NCI-H146 (cell line): ENCODE measurements around the gene ZRANB3.
"Not testable (repeated sequence)": the region's sequence is repeated elsewhere in the genome, so short reads cannot be mapped to it uniquely, and the experiment has no call there.

ENCODE experiments used
- DNase-seq: peaks from one replicate; lab custom pipeline; 2025; lab: John Stamatoyannopoulos, UW

ZRANB3 gene

DNA sequence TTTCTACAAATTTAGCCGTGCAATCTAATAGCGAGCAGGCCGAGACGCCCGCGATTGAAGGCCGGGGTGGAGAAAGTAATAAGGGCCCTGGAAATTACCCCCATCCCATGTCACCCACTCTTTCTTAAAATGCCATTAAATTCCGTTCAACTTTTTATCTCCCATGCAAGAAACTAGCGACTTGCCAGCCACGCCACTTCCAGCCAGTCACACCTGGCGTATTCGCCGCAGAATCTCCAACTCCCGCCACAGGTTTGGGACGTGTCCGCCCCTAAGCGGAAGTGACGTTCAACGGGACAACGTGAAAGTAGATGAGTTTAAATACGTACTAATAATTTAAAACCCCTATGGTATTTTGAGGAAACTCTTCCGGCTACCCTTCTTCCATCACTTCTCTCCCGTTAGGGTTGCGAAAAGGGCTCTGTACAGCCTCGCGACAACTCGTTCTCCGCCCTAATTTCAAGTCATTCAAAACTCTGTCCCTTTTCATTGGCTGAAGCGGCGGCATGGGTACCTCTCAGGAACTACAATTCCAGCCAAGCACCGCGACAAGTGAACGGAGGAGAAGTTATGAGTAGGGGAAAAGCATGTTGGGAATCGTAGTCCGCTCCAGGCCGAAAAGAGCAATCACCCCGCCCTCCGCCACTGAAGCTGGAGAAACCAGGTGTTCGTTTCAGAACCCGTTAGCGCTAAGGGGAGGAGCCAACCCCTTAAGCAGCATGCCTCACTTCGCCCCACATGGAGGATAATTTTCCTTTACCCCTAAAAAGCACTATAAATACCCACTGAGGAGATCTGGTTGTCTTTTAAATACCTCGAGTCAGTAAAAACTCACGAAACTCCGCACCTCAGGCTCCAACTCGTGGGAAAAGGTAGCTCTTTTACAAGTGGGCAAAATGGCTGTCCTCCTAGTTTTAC is at the start of gene ZRANB3:
Gene ZRANB3 (minus strand): TSS at position 906 of the 918 bp plus-strand sequence.
- peak; percentile 99 for DNase-seq

DNA sequence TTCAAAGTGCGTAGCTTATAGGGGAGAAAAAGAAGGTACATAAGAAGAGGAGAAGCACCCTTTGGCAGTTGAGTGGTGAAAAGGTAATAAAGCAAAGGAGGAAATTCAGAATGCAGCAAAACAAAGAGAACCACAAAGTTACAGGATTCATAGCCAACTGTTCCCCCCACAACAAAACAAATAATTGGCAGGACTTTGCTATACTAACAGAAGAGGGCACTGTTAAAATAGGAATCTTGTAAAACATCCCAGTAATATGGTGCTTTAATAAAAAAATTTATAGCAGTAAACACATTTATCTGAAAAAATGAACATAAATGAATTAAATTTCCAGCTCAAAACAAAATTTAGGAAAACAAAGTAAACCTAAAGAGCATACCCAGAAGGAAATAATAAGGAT is 42.6 kb upstream of the ZRANB3 start:
- no peak for DNase-seq

DNA sequence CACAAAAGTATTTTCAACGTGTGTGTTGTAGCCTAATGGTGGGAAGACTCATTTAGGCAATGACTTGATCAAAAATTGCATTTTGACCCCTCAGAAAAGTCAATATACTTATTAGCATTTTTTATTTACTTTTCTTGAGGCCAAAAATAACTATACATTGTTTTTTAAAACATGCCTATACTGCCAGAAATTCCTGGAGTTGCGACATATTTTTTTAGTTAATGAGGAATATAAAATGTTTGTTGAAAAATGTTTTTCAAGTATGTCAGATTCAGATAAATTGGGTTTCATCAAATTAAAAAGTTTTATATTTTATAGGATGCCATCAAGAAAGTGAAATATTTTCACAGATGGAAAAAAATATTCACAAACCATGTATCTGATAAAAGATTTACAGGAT is 39.9 kb upstream of the ZRANB3 start:
- no peak for DNase-seq

DNA sequence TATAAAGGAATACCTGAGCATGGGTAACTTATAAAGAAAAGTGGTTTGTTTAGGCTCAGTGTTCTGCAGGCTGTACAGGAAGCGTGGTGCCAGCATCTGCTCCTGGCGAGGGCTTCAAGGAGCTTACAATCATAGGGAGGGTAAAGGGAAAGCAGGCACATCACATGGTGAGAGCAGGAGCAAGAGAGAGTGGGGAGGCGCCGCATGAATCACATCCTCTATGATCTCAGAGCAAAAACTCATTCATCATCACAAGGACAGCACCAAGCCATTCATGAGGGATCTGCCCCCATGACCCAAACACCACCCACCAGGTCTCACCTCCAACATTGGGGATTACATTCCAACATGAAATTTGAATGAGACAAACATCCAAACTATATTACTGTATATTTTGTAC is 32.8 kb upstream of the ZRANB3 start:
- no peak for DNase-seq

DNA sequence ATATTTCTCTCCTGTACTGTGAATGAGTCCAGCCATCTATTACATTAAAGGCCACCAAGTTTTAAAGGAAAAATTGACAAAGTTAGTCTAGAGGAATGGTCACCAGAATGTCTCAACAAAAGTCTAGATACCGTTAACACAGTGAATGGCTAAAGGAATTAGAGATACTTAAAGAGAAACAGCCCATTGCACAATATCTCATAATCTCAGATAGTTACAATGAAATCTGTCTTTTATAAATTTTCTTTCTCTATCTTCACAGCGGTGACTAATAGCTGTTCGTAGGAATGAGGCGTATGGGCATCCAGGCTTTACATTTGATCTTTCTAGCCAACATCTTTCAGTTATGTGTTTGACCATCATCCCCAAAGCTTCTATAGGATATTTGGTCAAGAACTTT is 30.9 kb upstream of the ZRANB3 start:
- no peak for DNase-seq

DNA sequence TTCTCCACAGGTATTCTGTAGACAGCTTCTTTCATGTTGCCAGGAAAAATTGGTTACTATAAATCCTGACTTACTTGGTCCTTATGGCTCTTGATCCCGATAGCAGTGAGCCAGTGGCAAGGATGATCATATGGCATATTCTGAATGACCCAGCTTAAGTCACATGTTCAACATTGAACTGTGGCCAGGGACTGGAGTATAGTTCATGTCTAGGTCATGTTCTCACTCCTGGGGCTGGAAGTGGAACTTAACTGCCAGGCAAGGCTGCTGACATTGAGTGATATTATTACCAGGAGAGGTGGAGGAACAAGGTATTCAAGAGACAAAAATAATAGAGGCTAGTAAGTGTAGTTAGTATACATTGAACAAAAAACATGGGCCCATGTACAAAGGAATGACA is 26.5 kb upstream of the ZRANB3 start:
- DNase-seq: no peak

DNA sequence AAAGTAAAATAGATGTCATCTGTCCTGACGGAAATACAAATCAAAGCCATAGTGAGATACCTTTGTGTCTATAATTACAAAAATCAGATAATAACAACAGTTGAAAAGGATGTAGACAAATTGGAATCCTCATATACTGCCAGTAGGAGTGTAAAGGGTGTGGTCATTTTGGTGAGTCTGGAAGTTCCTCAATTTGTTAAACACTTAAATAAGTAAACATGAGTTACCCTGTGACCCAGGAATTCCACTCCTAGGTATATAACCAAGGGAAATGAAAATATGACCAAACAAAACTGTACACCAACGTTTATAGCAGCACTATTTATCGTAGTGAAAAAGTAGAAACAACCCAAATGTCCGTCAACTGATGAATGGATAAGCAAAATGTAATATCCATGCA is 24.3 kb upstream of the ZRANB3 start:
- no peak for DNase-seq

DNA sequence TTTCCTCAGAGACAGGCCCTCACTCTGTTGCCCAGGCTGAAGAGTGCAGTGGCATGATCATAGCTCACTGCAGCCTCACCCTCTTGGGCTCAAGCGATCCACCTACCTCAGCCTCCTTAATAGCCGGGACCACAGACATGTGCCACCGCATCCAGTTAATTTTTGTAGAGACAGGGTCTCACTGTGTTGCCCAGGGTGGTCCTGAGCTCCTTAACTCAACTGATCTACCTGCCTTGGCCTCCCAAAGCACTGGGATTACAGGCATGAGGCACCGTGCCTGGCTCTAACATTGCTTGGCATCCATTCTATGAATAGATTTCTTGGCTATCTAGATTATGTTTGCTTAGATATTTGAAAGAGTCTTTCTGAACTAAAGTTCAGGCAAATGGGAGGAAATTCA is 21.9 kb upstream of the ZRANB3 start:
- DNase-seq: no peak

DNA sequence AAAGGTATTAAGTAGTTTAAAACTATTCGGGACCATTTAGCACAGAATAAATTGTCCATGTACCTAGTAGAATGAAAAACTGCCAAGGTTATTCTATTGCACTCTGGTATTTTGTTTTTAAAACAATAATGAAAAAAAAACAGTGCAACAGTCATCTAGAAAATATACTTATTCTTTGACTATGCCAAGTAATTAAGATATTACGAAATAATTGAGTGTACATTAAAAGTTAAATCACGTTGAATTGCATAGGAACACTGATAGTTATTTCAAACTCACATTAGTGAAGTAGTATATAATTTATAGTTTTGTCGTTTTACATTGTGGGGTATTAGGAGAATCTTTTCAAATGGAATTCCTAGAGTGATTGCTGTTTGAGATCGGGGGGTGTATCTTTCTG is 20.3 kb upstream of the ZRANB3 start:
- no peak for DNase-seq

DNA sequence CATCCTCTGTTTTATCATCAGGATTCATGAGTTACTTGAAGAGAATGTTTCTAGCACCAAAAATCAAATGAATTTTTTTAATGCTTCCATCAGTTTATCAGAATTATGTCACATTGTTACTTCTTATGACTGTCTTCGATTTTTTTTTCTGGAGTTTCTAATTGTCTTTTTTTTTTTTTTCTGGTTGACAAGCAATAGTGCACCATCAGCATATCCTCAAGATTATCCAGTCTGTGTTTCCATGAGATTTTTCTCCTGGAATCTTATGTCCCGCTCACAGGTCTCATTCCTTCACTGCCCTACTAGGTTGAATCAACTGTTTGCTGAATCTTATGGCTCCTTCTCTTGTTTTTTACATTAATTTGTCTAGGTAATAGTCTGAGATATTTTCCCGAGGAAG is 16.3 kb upstream of the ZRANB3 start:
- DNase-seq: no peak

DNA sequence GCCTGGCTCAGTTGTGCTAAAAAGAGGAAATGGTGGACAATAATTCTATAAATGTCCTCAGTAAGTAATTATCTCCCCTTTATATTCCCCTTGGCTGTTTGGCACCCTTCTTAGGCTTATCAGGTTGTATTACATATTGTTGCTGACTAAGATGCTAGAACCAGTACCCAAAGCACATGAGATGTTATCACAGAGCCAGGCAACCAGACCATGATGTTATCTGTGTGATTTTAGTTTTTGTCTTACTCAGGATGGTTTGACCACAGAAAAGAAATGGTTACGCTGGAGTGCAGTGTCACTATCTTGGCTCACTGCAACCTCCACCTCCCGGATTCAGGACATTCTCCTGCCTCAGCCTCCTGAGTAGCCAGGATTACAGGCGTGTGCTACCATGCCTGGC is 15.4 kb upstream of the ZRANB3 start:
- no peak for DNase-seq

DNA sequence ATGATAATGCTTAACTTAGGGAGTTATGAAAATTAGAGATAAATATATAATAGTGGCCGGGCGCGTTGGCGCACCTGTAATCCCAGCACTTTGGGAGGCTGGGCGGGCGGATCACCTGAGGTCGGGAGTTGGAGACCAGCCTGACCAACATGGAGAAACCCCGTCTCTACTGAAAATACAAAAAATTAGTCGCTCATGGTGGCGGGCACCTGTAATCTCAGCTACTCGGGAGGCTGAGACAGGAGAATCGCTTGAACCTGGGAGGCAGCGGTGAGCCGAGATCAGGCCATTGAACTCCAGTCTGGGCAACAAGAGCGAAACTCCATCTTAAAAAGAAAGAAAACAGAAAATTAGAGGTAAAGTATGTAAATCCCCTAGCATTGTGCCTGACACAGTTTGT is 2.5 kb upstream of the ZRANB3 start:
- DNase-seq: not testable (repeated sequence)

DNA sequence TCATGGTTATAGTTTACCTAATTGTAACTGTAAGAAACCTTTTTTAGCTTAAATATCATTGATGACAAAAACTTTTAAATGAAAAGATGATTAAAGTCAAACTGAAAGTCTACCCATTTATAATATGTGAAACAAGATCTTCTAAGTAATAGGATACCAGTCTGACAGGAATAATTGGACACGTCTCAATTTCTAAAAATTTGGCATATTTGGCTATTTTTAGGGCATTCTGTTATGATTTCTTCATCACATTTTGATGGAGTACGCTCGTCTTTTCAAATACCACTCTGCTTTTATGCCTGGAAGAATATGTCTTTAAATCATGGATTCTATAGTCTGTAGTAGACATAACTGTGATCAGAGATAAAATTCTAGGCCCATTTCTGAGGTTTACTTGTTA is 1.6 kb upstream of the ZRANB3 start:
- DNase-seq: no peak

DNA sequence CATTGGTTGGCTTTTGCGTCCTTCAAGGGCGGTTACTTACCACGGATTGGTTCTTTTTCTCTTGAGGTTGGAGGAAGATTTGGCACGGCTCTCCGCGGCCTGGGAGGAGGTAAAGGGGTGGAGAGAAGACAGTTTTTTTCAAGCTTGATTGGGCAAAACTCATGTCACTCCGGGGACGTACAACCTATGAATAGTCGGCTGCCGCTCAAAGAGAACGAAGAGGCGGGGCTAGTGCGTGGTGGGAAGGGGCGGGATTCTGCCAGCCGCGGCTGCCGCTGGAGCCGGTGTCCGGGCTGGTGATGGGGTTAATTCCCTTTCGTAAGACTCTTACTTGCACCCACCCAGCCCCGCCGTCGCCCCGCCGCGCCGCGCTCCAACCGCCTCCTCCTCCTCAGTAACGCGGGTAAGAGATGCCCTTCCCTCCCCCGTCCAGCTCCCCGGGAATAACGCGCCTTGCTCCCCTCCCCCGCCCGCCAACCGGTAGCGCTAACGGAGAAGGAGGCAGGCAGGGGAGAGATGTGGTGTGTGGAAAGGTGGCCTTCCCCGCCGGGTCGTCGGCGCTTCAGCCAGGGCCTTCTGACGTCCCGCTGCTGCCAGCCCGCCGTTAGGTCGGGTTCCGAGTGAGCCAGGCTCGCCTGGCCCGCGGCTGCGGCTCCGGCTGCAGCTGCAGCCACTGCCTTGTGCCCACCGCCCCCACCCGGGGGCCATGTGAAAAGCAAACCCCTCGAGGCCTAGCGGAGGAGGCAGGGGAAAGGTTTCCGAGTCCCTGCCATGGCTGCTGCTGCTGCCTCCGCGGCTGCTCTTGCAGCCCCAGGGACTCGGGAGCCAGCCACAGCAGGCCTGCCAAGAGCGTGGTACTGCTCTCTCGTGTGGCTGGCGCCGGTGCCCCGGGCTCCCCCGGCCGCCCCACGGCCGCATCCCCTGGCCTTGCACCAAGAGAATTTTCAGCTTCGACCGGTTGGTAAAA is 496 bp upstream of the ZRANB3 start, which contains the start of gene R3HDM1:
Gene R3HDM1 (plus strand): TSS at position 254 of the 967 bp plus-strand sequence. CDS start 73,362 bp downstream, outside the sequence.
- peak; percentile 100 for DNase-seq

DNA sequence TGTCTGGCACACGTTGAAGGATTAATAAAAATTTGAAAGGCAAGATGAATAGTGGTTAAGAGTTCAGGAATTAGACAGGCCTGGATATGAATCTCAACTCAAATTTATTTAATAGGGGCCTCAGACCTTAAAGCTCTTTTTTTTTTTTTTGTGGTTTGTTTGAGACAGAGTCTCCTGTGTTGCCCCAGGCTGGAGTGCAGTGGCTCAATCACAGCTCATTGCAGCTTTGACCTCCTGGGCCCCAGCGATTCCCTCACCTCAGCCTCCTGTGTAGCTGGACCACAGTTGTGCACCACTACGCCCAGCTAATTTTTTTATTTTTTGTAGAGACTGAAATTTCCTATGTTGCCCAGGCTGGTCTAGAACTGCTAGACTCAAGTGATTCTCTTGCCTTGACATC is 3.0 kb downstream of the ZRANB3 start:
- DNase-seq: no peak

DNA sequence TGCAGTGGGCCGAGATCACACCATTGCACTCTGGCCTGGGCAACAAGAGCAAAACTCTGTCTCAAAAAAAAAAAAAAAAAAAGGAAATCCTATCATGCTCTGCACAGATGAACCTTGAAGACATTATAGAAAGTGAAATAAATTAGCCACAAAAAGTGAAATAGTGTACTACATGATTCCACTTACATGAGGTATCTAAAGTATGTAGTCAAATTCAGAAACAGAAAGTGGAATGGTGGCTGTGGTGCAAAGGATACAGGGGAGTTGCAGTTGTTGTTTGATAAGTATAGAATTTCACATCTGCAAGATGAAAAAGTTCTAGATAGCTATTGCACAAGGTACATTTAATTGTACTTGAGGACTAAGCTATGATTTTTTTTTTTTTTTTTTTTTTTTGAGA is 5.2 kb downstream of the ZRANB3 start:
- no peak for DNase-seq

DNA sequence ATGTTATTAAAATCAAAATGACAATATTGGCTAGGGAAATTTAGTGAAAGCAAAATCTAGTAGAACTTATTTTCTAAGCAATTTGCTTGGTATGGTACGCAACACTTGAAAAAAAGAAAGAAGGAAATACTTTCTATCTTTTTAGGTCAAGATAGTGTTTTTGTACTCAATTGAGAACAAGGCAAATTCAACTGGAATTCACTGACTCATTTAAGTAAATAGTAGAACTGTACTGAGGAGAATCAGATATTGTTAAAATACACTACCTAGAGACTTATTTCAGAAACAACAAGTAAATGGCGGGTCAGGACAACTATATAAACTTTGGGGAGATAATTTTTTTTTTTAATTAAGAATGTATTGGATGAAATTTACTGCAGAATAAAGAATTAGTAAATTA is 18.9 kb downstream of the ZRANB3 start:
- DNase-seq: no peak

DNA sequence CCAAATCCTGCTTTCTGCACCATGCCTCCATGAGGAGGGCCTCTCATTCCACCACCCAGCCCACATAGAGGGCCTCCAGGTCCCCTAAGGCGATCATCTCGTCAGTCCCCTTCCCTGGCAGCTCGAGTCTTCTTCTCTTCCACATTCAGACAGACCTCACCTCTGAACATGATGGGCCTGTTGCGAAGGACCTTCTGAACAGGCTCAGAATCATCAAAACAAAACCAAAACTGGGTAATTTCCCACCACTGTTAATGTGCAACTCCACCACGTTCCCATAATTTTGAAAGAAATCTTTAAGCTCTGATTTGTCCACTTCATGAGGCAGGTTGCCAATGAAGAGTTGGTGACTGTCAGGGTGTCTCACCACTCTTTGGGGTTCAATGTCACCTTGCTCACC is 20.4 kb downstream of the ZRANB3 start:
- DNase-seq: no peak

DNA sequence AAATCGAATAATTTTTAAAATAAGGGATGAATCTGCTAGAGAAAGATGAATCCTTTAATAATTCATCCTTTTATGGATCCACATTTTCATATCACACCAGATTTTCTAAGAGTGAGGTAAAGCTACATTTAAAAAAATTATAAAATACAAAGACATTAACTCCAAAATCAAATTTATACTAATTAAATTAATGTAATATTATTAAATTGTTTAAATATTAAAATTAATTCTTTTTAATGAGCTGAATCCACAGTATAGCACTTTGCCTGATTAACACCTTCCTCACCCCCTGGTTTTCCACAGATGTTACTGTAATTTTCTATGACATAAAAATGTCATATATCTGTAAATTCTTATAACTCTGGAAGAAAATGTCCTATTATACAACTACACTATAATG is 26.2 kb downstream of the ZRANB3 start:
- no peak for DNase-seq

DNA sequence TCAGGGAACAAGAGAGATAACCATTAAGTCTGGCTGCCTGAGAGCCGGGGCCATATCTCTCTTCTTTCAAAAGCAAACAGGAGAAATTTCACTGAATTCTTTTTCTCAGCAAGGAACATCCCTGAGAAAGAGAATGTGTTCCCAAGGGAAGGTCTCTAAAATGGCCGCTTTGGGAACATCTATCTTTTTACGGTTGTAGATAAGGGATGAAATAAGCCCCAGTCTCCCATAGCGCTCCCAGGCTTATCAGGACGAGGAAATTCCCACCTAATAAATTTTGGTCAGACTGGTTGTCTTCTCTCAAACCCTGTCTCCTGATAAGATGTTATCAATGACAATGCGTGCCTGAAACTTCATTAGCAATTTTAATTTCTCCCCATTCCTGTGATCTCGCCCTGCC is 32.4 kb downstream of the ZRANB3 start:
- not testable (repeated sequence) for DNase-seq

DNA sequence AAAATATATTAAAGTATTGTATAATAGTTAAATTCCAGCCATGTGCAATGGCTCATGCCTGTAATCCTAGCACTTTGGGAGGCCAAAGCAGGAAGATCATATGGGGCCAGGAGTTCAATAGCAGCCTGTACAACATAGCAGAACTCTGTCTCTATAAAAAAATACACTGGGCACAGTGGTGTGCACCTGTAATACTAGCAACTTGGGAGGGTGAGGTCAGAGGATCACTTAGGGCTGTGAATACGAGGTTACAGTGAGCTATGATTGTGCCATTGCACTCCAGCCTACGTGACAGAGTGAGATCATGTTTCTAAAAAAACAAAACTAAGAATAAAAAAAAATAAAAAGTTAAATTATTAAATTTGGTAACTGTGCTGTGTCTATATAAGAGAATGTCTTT is 36.1 kb downstream of the ZRANB3 start:
- no peak for DNase-seq

DNA sequence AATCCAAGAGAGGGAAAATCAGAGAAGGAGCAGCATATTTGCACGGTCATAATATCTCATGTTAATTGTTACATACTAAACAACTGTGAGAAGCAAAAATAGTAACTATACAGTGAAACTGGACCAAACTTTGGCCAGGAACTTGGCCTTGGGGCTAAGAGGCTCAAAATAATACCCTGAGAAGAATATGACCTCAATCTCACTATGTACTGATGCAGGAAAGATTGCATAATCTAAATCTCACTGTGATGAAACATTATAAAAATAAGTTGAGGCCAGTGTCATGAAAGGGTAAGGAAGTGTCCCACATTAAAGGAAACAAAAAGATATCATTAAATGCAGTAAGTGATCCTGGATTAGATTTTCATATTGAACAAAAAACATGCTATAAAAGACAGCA is 36.5 kb downstream of the ZRANB3 start:
- no peak for DNase-seq

DNA sequence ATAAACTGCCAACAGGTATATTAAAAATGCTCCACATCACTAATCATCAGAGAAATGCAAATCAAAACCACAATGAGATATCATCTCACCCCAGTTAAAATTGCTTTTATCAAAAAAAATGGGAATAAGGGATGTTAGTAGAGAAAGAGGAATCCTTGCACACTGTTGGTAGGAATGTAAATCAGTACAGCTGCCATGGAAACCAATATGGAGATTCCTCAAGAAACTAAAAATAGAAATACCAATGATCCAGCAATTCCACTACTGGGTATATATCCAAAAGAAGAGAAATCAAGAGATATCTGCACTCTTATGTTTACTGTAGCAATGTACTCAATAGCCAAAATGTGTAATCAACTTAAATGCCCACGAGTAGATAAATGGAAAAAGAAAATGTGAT is 40.6 kb downstream of the ZRANB3 start:
- no peak for DNase-seq
